Stimulated activated memory B cell treated with anti-CD40 and anti-IgM and Interleukin-4, amounts not matched to agents 10 μg/mL and 1 μg/mL and 100 μg/mL, for 72 hours (primary cell): Measurements from ENCODE around the gene CACNG7.
"Not testable (repeated sequence)": the region's sequence is repeated elsewhere in the genome, so short reads cannot be mapped to it uniquely, and the experiment has no call there.

Experiments used
- ATAC-seq: fragments of 150-1000 bp; cut with Tn5 transposase; 2 replicates; pipeline ENCODE4 v1.10.0; 2021
- H3K27ac Mint-ChIP-seq: one replicate; pipeline ENCODE4 v1.8.0; 2022; ENCODE audit warnings: mild to moderate bottlenecking, mixed read lengths
- H3K27me3 Mint-ChIP-seq: one replicate; pipeline ENCODE4 v1.8.0; 2022; ENCODE audit warnings: mixed read lengths
- H3K36me3 Mint-ChIP-seq: one replicate; pipeline ENCODE4 v1.8.0; 2022; ENCODE audit warnings: mixed read lengths
- H3K4me1 Mint-ChIP-seq: one replicate; pipeline ENCODE4 v1.8.0; 2022; ENCODE audit warnings: mixed read lengths
- H3K4me3 Mint-ChIP-seq: one replicate; pipeline ENCODE4 v1.8.0; 2022; ENCODE audit warnings: mild to moderate bottlenecking, moderate library complexity, mixed read lengths
- H3K9me3 Mint-ChIP-seq: one replicate; pipeline ENCODE4 v1.8.0; 2022; ENCODE audit warnings: mixed read lengths

Gene CACNG7

GRCh38 chr19:53947624-53948023 is 38.5 kb downstream of the CACNG7 start:
- H3K4me1 Mint-ChIP-seq = no peaks in the 10 kb centered on the region
- no peak overlapping the region for H3K27ac Mint-ChIP-seq
- no peak for ATAC-seq
- H3K36me3 Mint-ChIP-seq = peaks cover 8% of the 10 kb centered on the region
- H3K9me3 Mint-ChIP-seq = peaks cover 16% of the 10 kb centered on the region
- peaks cover 33% of the 10 kb centered on the region for H3K27me3 Mint-ChIP-seq
- H3K4me3 Mint-ChIP-seq = no peak overlapping the region

GRCh38 chr19:53948611-53949010 is 39.5 kb downstream of the CACNG7 start:
- not testable (repeated sequence) for H3K27ac Mint-ChIP-seq, H3K4me1 Mint-ChIP-seq, H3K36me3 Mint-ChIP-seq, ATAC-seq, H3K4me3 Mint-ChIP-seq
- Mint-ChIP-seq H3K27me3 (peaks cover 24% of the 10 kb centered on the region), H3K9me3 (peaks cover 11% of the 10 kb centered on the region)

GRCh38 chr19:53951436-53951835 is 42.4 kb downstream of the CACNG7 start:
- H3K27me3 Mint-ChIP-seq = peaks cover 34% of the 10 kb centered on the region
- H3K36me3 Mint-ChIP-seq = no peaks in the 10 kb centered on the region
- H3K9me3 Mint-ChIP-seq = peaks cover 13% of the 10 kb centered on the region
- ATAC-seq = no peak
- H3K4me3 Mint-ChIP-seq = no peak overlapping the region
- H3K4me1 Mint-ChIP-seq = no peaks in the 10 kb centered on the region
- H3K27ac Mint-ChIP-seq = no peak overlapping the region

GRCh38 chr19:53951947-53952346 is 42.9 kb downstream of the CACNG7 start:
- ATAC-seq = no peak
- Mint-ChIP-seq H3K27ac (no peak overlapping the region), H3K4me3 (no peak overlapping the region), H3K36me3 (no peaks in the 10 kb centered on the region), H3K4me1 (no peaks in the 10 kb centered on the region), H3K9me3 (peaks cover 12% of the 10 kb centered on the region), H3K27me3 (peaks cover 35% of the 10 kb centered on the region)

- H3K27ac Mint-ChIP-seq = no peak overlapping the region
- H3K9me3 Mint-ChIP-seq = peaks cover 8% of the 10 kb centered on the region
- no peak for ATAC-seq
- no peak overlapping the region for H3K4me3 Mint-ChIP-seq
- peaks cover 39% of the 10 kb centered on the region for H3K27me3 Mint-ChIP-seq
- no peaks in the 10 kb centered on the region for H3K4me1 Mint-ChIP-seq
- H3K36me3 Mint-ChIP-seq = peaks cover under 1% of the 10 kb centered on the region
These were observed 44.3 kb downstream of the CACNG7 start for GRCh38 chr19:53953383-53953782.

- Mint-ChIP-seq H3K4me3 (no peak overlapping the region), H3K27ac (no peak overlapping the region)
- ATAC-seq = no peak
These were observed 48.5 kb downstream of the CACNG7 start for GRCh38 chr19:53957448-53958167.

GRCh38 chr19:53958168-53958571 is 49.1 kb downstream of the CACNG7 start:
- Mint-ChIP-seq H3K27ac (no peak overlapping the region), H3K4me3 (no peak overlapping the region), H3K27me3 (peaks cover 69% of the 10 kb centered on the region)

More at GRCh38 chr19:53957448-53958167, 48.5 kb downstream of the CACNG7 start:
- H3K27me3 Mint-ChIP-seq = peaks cover 68% of the 10 kb centered on the region
- H3K4me1 Mint-ChIP-seq = no peaks in the 10 kb centered on the region
- peaks cover 6% of the 10 kb centered on the region for H3K36me3 Mint-ChIP-seq
- H3K9me3 Mint-ChIP-seq = peaks cover 19% of the 10 kb centered on the region

GRCh38 chr19:53958823-53959757 is 50.0 kb downstream of the CACNG7 start:
- H3K4me1 Mint-ChIP-seq = no peaks in the 10 kb centered on the region
- H3K36me3 Mint-ChIP-seq = peaks cover 6% of the 10 kb centered on the region
- peaks cover 23% of the 10 kb centered on the region for H3K9me3 Mint-ChIP-seq
- H3K27me3 Mint-ChIP-seq = peaks cover 78% of the 10 kb centered on the region
- ATAC-seq = no peak
- no peak overlapping the region for H3K27ac Mint-ChIP-seq
- H3K4me3 Mint-ChIP-seq = no peak overlapping the region

More at GRCh38 chr19:53958168-53958571, 49.1 kb downstream of the CACNG7 start:
- ATAC-seq = no peak
- peaks cover 19% of the 10 kb centered on the region for H3K9me3 Mint-ChIP-seq
- H3K4me1 Mint-ChIP-seq = no peaks in the 10 kb centered on the region
- peaks cover 6% of the 10 kb centered on the region for H3K36me3 Mint-ChIP-seq

GRCh38 chr19:53960187-53960586 is 51.1 kb downstream of the CACNG7 start:
- Mint-ChIP-seq H3K4me1 (no peaks in the 10 kb centered on the region), H3K36me3 (peaks cover 12% of the 10 kb centered on the region), H3K9me3 (peaks cover 27% of the 10 kb centered on the region), H3K27ac (no peak overlapping the region), H3K4me3 (no peak overlapping the region), H3K27me3 (peaks cover 86% of the 10 kb centered on the region)
- no peak for ATAC-seq

- H3K4me1 Mint-ChIP-seq = no peaks in the 10 kb centered on the region
- peaks cover 12% of the 10 kb centered on the region for H3K36me3 Mint-ChIP-seq
- no peak for ATAC-seq
- peaks cover 27% of the 10 kb centered on the region for H3K9me3 Mint-ChIP-seq
- H3K27ac Mint-ChIP-seq = no peak overlapping the region
- H3K4me3 Mint-ChIP-seq = no peak overlapping the region
- H3K27me3 Mint-ChIP-seq = peaks cover 86% of the 10 kb centered on the region
These were observed 51.8 kb downstream of the CACNG7 start for GRCh38 chr19:53960886-53961285.

- Mint-ChIP-seq H3K9me3 (peaks cover 27% of the 10 kb centered on the region), H3K27me3 (peaks cover 92% of the 10 kb centered on the region), H3K4me3 (no peak overlapping the region), H3K4me1 (no peaks in the 10 kb centered on the region), H3K36me3 (peaks cover 12% of the 10 kb centered on the region), H3K27ac (no peak overlapping the region)
- ATAC-seq = no peak
These were observed 52.7 kb downstream of the CACNG7 start for GRCh38 chr19:53961523-53962356.

GRCh38 chr19:53962887-53963431 is 53.9 kb downstream of the CACNG7 start, which contains the start of gene CACNG8:
Gene CACNG8 (plus strand): TSS chr19:53962937.
- peaks cover 12% of the 10 kb centered on the region for H3K36me3 Mint-ChIP-seq
- no peaks in the 10 kb centered on the region for H3K4me1 Mint-ChIP-seq
- H3K4me3 Mint-ChIP-seq = no peak within 1 kb of the TSS
- peaks cover 29% of the 10 kb centered on the region for H3K9me3 Mint-ChIP-seq
- H3K27ac Mint-ChIP-seq = no peak within 1 kb of the TSS
- peaks cover 82% of the 10 kb centered on the region for H3K27me3 Mint-ChIP-seq
- no peak for ATAC-seq

- H3K36me3 Mint-ChIP-seq = peaks cover 6% of the 10 kb centered on the region
- H3K9me3 Mint-ChIP-seq = peaks cover 22% of the 10 kb centered on the region
- H3K4me3 Mint-ChIP-seq = no peak overlapping the region
- no peak for ATAC-seq
- H3K27ac Mint-ChIP-seq = no peak overlapping the region
- peaks cover 63% of the 10 kb centered on the region for H3K27me3 Mint-ChIP-seq
- no peaks in the 10 kb centered on the region for H3K4me1 Mint-ChIP-seq
These were observed 56.0 kb downstream of the CACNG7 start for GRCh38 chr19:53965091-53965490.

GRCh38 chr19:53966931-53967330 is 57.9 kb downstream of the CACNG7 start:
- Mint-ChIP-seq H3K4me1 (no peaks in the 10 kb centered on the region), H3K27ac (no peak overlapping the region), H3K36me3 (peaks cover 6% of the 10 kb centered on the region), H3K27me3 (peaks cover 51% of the 10 kb centered on the region), H3K4me3 (no peak overlapping the region), H3K9me3 (peaks cover 16% of the 10 kb centered on the region)
- no peak for ATAC-seq
